MM.1S (cell line): ENCODE data around the gene ABCE1.

Experiments
- DNase-seq: peaks from one replicate; pipeline ENCODE4 v3.0.0-alpha.2; 2015
- H2AFZ ChIP-seq: fragments of 300-600 bp; sonication (generic); 2 replicates; pipeline ENCODE4 v1.6.0; 2016; ENCODE audit warnings: antibody characterized with exemption, low read length
- H3F3A ChIP-seq: fragments of 300-600 bp; sonication (generic); 2 replicates; pipeline ENCODE4 v1.6.1; 2016; ENCODE audit warnings: mild to moderate bottlenecking, antibody characterized with exemption, low read length, moderate library complexity, mixed read lengths; ENCODE audit not compliant: insufficient read depth
- H3K27ac ChIP-seq: fragments of 300-600 bp; sonication (generic); 2 replicates; pipeline ENCODE4 v1.5.1; 2016; ENCODE audit warnings: mild to moderate bottlenecking, low read length
- H3K27me3 ChIP-seq: fragments of 300-600 bp; sonication (generic); replicated peaks from 2 replicates; pipeline ENCODE4 v1.6.0; 2016; ENCODE audit warnings: low read length; ENCODE audit not compliant: insufficient read depth
- H3K36me3 ChIP-seq: fragments of 300-600 bp; sonication (generic); replicated peaks from 2 replicates; pipeline ENCODE4 v1.6.1; 2016; ENCODE audit warnings: mild to moderate bottlenecking, low read length, mixed read lengths; ENCODE audit not compliant: insufficient read depth
- H3K4me1 ChIP-seq: fragments of 300-600 bp; sonication (generic); 2 replicates; pipeline ENCODE4 v1.6.1; 2016; ENCODE audit warnings: low read length, mixed read lengths
- H3K4me2 ChIP-seq: fragments of 300-600 bp; sonication (generic); 2 replicates; pipeline ENCODE4 v1.6.0; 2016; ENCODE audit warnings: low read depth, low read length
- H3K4me3 ChIP-seq: fragments of 300-600 bp; sonication (generic); 2 replicates; pipeline ENCODE4 v1.5.1; 2016; ENCODE audit warnings: low read length, mixed read lengths
- H3K79me2 ChIP-seq: fragments of 300-600 bp; sonication (generic); 2 replicates; pipeline ENCODE4 v1.6.1; 2016; ENCODE audit warnings: mixed run types, low read length, mixed read lengths
- H3K9ac ChIP-seq: fragments of 300-600 bp; sonication (generic); 2 replicates; pipeline ENCODE4 v1.6.1; 2016; ENCODE audit warnings: low read length, mixed read lengths
- H3K9me2 ChIP-seq: fragments of 300-600 bp; sonication (generic); replicated peaks from 2 replicates; pipeline ENCODE4 v1.6.1; 2016; ENCODE audit warnings: mild to moderate bottlenecking, low read length, mixed read lengths; ENCODE audit not compliant: insufficient read depth
- H3K9me3 ChIP-seq: fragments of 300-600 bp; sonication (generic); replicated peaks from 2 replicates; pipeline ENCODE4 v1.6.1; 2016; ENCODE audit warnings: mild to moderate bottlenecking, low read length, mixed read lengths; ENCODE audit not compliant: insufficient read depth
- H4K20me1 ChIP-seq: fragments of 300-600 bp; sonication (generic); 2 replicates; pipeline ENCODE4 v1.6.1; 2016; ENCODE audit warnings: mild to moderate bottlenecking, low read length, moderate library complexity, mixed read lengths; ENCODE audit not compliant: insufficient read depth
- CTCF ChIP-seq: fragments of 300-600 bp; sonication (generic); IDR thresholded peaks from 2 replicates; pipeline ENCODE4 v1.5.1; 2016; ENCODE audit warnings: antibody characterized with exemption, low read length, mixed read lengths
- EZH2 ChIP-seq: fragments of 300-600 bp; sonication (generic); optimal IDR thresholded peaks from 2 replicates; pipeline ENCODE3; 2017; ENCODE audit warnings: low read depth, mild to moderate bottlenecking, antibody characterized with exemption, low read length, mixed read lengths
- EZH2phosphoT487 ChIP-seq: fragments of 300-600 bp; sonication (generic); IDR thresholded peaks from 2 replicates; pipeline ENCODE4 v1.6.1; 2018; ENCODE audit warnings: antibody characterized with exemption, low read length

Gene ABCE1

GRCh38 chr4:145061318-145061920 is 36.7 kb upstream of the ABCE1 start:
- no peak overlapping the region for H3K27ac ChIP-seq
- H3F3A ChIP-seq = no peaks in the 10 kb centered on the region
- TF ChIP-seq EZH2 (no peak), CTCF (peak; percentile 57), EZH2phosphoT487 (no peak)
- no peak overlapping the region for H3K4me3 ChIP-seq
- H3K9me3 ChIP-seq = no peaks in the 10 kb centered on the region
- peaks cover 11% of the 10 kb centered on the region; the same call in 1 of the 2 replicates for H3K4me1 ChIP-seq
- no peak overlapping the region for H2AFZ ChIP-seq
- H3K79me2 ChIP-seq = no peaks in the 10 kb centered on the region
- no peaks in the 10 kb centered on the region for H3K9me2 ChIP-seq
- no peaks in the 10 kb centered on the region for H4K20me1 ChIP-seq
- H3K27me3 ChIP-seq = no peaks in the 10 kb centered on the region
- no peak overlapping the region for H3K4me2 ChIP-seq
- H3K9ac ChIP-seq = no peak overlapping the region
- peak; percentile 62 for DNase-seq
- no peaks in the 10 kb centered on the region for H3K36me3 ChIP-seq

- Histone ChIP-seq H4K20me1 (no peaks in the 10 kb centered on the region), H3K4me1 (no peaks in the 10 kb centered on the region), H3K27ac (no peak overlapping the region), H3F3A (no peaks in the 10 kb centered on the region), H3K4me3 (no peak overlapping the region), H3K9me3 (no peaks in the 10 kb centered on the region), H3K9ac (no peak overlapping the region), H2AFZ (no peak overlapping the region), H3K27me3 (no peaks in the 10 kb centered on the region), H3K9me2 (no peaks in the 10 kb centered on the region), H3K79me2 (no peaks in the 10 kb centered on the region), H3K36me3 (0 out of 2 replicates have a peak, but pooled peaks cover 3% of the 10 kb centered on the region), H3K4me2 (no peak overlapping the region)
- no peak for DNase-seq
- TF ChIP-seq EZH2phosphoT487 (no peak), EZH2 (no peak), CTCF (no peak)
Observed at GRCh38 chr4:145066063-145066501, 32.0 kb upstream of the ABCE1 start.

- TF ChIP-seq EZH2phosphoT487 = no peak
- TF ChIP-seq EZH2 = no peak
- TF ChIP-seq CTCF = no peak
- 0 out of 2 replicates have a peak, but pooled peaks cover 3% of the 10 kb centered on the region for H3K36me3 ChIP-seq
- H3K27ac ChIP-seq = no peak overlapping the region
- no peaks in the 10 kb centered on the region for H3K9me3 ChIP-seq
- no peak overlapping the region for H3K4me2 ChIP-seq
- DNase-seq = no peak
- H3F3A ChIP-seq = no peaks in the 10 kb centered on the region
- H3K4me1 ChIP-seq = no peaks in the 10 kb centered on the region
- no peaks in the 10 kb centered on the region for H3K27me3 ChIP-seq
- no peaks in the 10 kb centered on the region for H3K9me2 ChIP-seq
- H2AFZ ChIP-seq = no peak overlapping the region
- H4K20me1 ChIP-seq = no peaks in the 10 kb centered on the region
- no peak overlapping the region for H3K9ac ChIP-seq
- H3K4me3 ChIP-seq = no peak overlapping the region
- H3K79me2 ChIP-seq = peaks cover under 1% of the 10 kb centered on the region; the same call in 1 of the 2 replicates
Observed at GRCh38 chr4:145069361-145069760, 28.8 kb upstream of the ABCE1 start.
